Neuronal stem cell (in vitro differentiated cells): Measurements from ENCODE around the gene CELSR3.
A peak's percentile ranks its signal among the peaks of the same experiment; 100 is the strongest.

Experiments
- DNase-seq: peaks from one replicate; pipeline ENCODE4 v3.0.0-alpha.2; 2013; ENCODE audit warnings: low spot score
- H2AFZ ChIP-seq: one replicate; pipeline ENCODE4 v1.6.1; 2013; ENCODE audit warnings: mild to moderate bottlenecking, low read length, inconsistent platforms
- H2AK5ac ChIP-seq: 2 replicates; pipeline ENCODE4 v1.6.1; 2013; ENCODE audit warnings: low read depth, mild to moderate bottlenecking, inconsistent platforms, low read length, moderate library complexity, mixed read lengths
- H2BK120ac ChIP-seq: 2 replicates; pipeline ENCODE4 v1.6.1; 2013; ENCODE audit warnings: low read depth, mild to moderate bottlenecking, inconsistent platforms, low read length, moderate library complexity, mixed read lengths
- H2BK12ac ChIP-seq: one replicate; pipeline ENCODE4 v1.6.1; 2013; ENCODE audit warnings: low read length, inconsistent platforms
- H2BK15ac ChIP-seq: 2 replicates; pipeline ENCODE4 v1.6.1; 2013; ENCODE audit warnings: mild to moderate bottlenecking, low read length, inconsistent platforms, mixed read lengths
- H2BK5ac ChIP-seq: one replicate; pipeline ENCODE4 v1.6.1; 2013; ENCODE audit warnings: inconsistent platforms, mild to moderate bottlenecking, low read length, moderate library complexity
- H3K14ac ChIP-seq: one replicate; pipeline ENCODE4 v1.6.1; 2013; ENCODE audit warnings: low read length, inconsistent platforms
- H3K18ac ChIP-seq: 2 replicates; pipeline ENCODE4 v1.6.1; 2013; ENCODE audit warnings: low read length, inconsistent platforms
- H3K23ac ChIP-seq: 2 replicates; pipeline ENCODE4 v1.6.1; 2013; ENCODE audit warnings: low read depth, mild to moderate bottlenecking, mixed read lengths, low read length, inconsistent platforms; ENCODE audit not compliant: poor library complexity
- H3K27ac ChIP-seq: replicated peaks from 3 replicates; pipeline ENCODE4 v1.5.1; 2013; ENCODE audit warnings: low read length, inconsistent platforms
- H3K27me3 ChIP-seq, 3 experiments: 2 replicates each; pipeline ENCODE4 v1.6.1; 2013; ENCODE audit warnings: low read length in 3 of 3, mild to moderate bottlenecking in 2 of 3, inconsistent platforms in 1 of 3, low read depth in 1 of 3, mixed read lengths in 1 of 3, moderate library complexity in 1 of 3; ENCODE audit not compliant: control insufficient read depth in 3 of 3, insufficient read depth in 3 of 3
- H3K36me3 ChIP-seq, 2 donors: replicated peaks in 1 of 2; 2 replicates each; pipeline ENCODE4 v1.6.1; 2013; ENCODE audit warnings: low read length in 2 of 2; ENCODE audit not compliant: control insufficient read depth in 2 of 2, insufficient read depth in 2 of 2
- H3K4ac ChIP-seq: 2 replicates; pipeline ENCODE4 v1.6.1; 2013; ENCODE audit warnings: inconsistent platforms, mild to moderate bottlenecking, low read length, moderate library complexity
- H3K4me1 ChIP-seq, 2 donors: 1 replicate in 1 of 2; 2 replicates in 1 of 2; pipeline ENCODE4 v1.6.1; 2013; ENCODE audit warnings: low read length in 2 of 2, low read depth in 1 of 2; ENCODE audit not compliant: control insufficient read depth in 2 of 2, insufficient read depth in 1 of 2
- H3K4me2 ChIP-seq: one replicate; pipeline ENCODE4 v1.6.1; 2013; ENCODE audit warnings: mild to moderate bottlenecking, low read length, inconsistent platforms; ENCODE audit not compliant: insufficient read depth, poor library complexity, severe bottlenecking
- H3K4me3 ChIP-seq, 2 donors: 2 replicates each; pipeline ENCODE4 v1.5.1; 2013; ENCODE audit warnings: low read length in 2 of 2, mild to moderate bottlenecking in 2 of 2, inconsistent platforms in 1 of 2, moderate library complexity in 1 of 2
- H3K79me1 ChIP-seq: one replicate; pipeline ENCODE4 v1.6.1; 2013; ENCODE audit warnings: low read depth, mild to moderate bottlenecking, inconsistent platforms, low read length, moderate library complexity
- H3K9ac ChIP-seq: one replicate; pipeline ENCODE4 v1.6.1; 2013; ENCODE audit warnings: mild to moderate bottlenecking, low read depth, low read length, inconsistent platforms; ENCODE audit not compliant: poor library complexity
- H3K9me3 ChIP-seq, 2 donors: replicated peaks in 1 of 2; 2 replicates each; pipeline versions ENCODE3 to v1.6.1; 2013; ENCODE audit warnings: low read length in 2 of 2, mild to moderate bottlenecking in 2 of 2, inconsistent platforms in 1 of 2, low read depth in 1 of 2, mixed read lengths in 1 of 2, moderate library complexity in 1 of 2; ENCODE audit not compliant: control insufficient read depth in 2 of 2, insufficient read depth in 1 of 2
- H4K8ac ChIP-seq: one replicate; pipeline ENCODE4 v1.6.1; 2013; ENCODE audit warnings: low read depth, mild to moderate bottlenecking, inconsistent platforms, low read length, moderate library complexity
- H4K91ac ChIP-seq: one replicate; pipeline ENCODE4 v1.6.1; 2013; ENCODE audit warnings: low read length, low read depth, mild to moderate bottlenecking, inconsistent platforms; ENCODE audit not compliant: poor library complexity
- WGBS, 2 donors: extraction: QIAGEN DNeasy Blood & Tissue Kit; methylation state at CpG; one replicate each; pipeline ENCODE4 v1.1.7; 2013; ENCODE audit warnings: missing lambda C conversion rate in 2 of 2, mixed read lengths in 1 of 2; ENCODE audit not compliant: insufficient read length in 2 of 2, insufficient replicate concordance in 1 of 2; ENCODE audit errors: extremely low coverage in 2 of 2; 5-methylcytosine and 5-hydroxymethylcytosine counted together

The CELSR3 gene

DNA sequence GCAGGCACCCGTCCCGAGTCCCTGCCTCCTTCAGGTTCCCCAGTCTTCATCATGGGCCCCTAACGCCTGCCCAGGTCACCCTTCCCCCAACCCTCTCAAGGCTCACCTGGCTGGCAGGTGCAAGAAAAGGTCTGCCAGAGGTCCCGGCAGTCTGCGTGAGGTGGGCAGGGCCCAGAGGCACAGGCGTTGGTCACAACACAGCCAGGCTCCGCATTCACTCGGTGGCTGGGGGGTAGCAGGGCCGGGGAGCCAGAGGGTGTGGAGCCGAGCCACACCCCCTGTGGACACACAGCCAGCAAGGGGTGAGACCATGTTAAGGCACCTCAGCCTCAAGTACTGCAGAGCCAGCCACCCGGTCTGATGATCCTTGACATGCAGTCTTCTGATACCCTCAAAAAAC, 10.9 kb downstream of the CELSR3 start:
- Histone ChIP-seq H4K8ac (no peak overlapping the region), H2BK12ac (no peak overlapping the region), H3K4me3 (no peak overlapping the region), H3K4me2 (no peak overlapping the region), H2BK15ac (no peak overlapping the region), H2BK120ac (no peak overlapping the region), H3K27me3 (no peaks in the 10 kb centered on the region), H3K9ac (no peak overlapping the region), H3K79me1 (peaks cover 5% of the 10 kb centered on the region), H3K14ac (no peak overlapping the region), H3K27ac (no peak overlapping the region), H3K18ac (no peak overlapping the region), H3K36me3 (peaks cover 27 to 82% of the 10 kb centered on the region in 2 donors), H2BK5ac (no peak overlapping the region), H3K4me1 (peaks cover 0 to 8% of the 10 kb centered on the region in 2 donors), H2AK5ac (no peak overlapping the region), H2AFZ (no peak overlapping the region), H3K9me3 (no peaks in the 10 kb centered on the region), H3K4ac (no peak overlapping the region), H4K91ac (no peak overlapping the region), H3K23ac (no peak overlapping the region)
- DNase-seq, result no peak
- no CpG with 5 or more reads among the region's 11 CpGs for WGBS, 2 donors

DNA sequence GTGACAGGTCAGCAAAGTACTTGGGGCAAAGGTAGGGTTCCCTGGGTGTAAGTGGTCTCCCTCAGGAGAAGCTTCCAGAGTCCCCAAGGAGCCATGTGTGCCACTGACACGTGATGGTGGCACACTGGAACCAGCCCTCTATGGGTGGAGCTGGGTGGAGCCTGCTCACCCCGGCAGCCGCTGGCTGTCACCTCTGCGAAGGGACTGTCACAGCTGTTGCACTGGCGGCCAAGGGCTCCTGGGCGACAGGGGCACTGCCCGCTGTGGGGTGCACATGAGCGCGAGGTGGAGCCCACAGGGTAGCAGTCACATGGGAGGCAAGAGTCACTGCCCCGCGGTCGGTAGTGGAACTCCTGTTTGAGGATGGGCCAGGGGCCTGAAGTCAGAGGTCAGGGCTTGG, 12.0 kb downstream of the CELSR3 start:
- DNase-seq, result no peak
- Histone ChIP-seq H2BK120ac (no peak overlapping the region), H2AFZ (no peak overlapping the region), H2BK12ac (no peak overlapping the region), H3K4ac (no peak overlapping the region), H4K8ac (no peak overlapping the region), H3K4me2 (no peak overlapping the region), H3K23ac (peak overlapping the region; percentile 77), H4K91ac (no peak overlapping the region), H3K27ac (no peak overlapping the region), H3K4me3 (no peak overlapping the region), H3K27me3 (no peaks in the 10 kb centered on the region), H3K14ac (peak overlapping the region; percentile 32), H2BK5ac (peak overlapping the region; percentile 82), H2BK15ac (no peak overlapping the region), H3K9ac (no peak overlapping the region), H3K36me3 (peaks cover 35 to 89% of the 10 kb centered on the region in 2 donors), H3K79me1 (peaks cover 6% of the 10 kb centered on the region), H3K4me1 (peaks cover 0 to 4% of the 10 kb centered on the region in 2 donors), H2AK5ac (no peak overlapping the region), H3K9me3 (no peaks in the 10 kb centered on the region), H3K18ac (peak overlapping the region; percentile 16)
- no CpG with 5 or more reads among the region's 12 CpGs for WGBS, 2 donors

DNA sequence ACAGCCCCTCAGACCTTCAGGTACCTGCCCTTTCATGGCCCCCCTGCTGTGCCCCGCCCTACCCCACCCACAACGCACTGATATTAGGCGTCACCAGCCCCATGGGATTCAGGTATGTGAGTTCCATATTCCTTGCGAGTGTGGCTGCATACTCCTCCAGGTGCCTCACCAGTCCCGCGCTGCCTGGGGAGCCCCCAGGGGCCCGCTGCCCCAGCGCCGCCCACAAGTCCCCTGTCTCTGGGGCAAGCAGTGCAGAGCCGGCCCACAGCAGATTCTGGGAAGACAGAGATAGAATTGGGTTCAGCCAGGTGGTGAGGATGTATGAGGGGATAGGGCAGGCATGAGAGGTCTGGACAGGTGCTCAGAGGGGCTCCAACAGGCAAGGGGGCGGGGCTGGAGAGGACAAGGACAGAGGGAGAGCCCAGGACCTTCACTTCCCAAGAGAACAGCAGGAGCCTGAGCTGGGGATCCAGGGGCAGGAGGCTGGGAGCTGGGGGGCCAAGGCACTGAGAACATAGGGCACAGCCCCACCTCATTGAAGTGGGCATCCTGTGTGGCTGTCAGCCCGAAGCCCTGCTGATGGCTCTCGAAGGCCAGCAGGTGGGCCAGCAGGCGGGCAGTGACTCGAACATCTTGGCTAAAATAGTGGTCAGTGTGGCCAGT, 14.4 kb downstream of the CELSR3 start:
- Histone ChIP-seq H2AFZ (no peak overlapping the region), H2BK120ac (no peak overlapping the region), H3K14ac (no peak overlapping the region), H3K4me1 (no peaks in the 10 kb centered on the region), H2AK5ac (no peak overlapping the region), H3K9me3 (no peaks in the 10 kb centered on the region), H4K8ac (no peak overlapping the region), H3K79me1 (peaks cover 3% of the 10 kb centered on the region), H3K9ac (no peak overlapping the region), H3K27me3 (no peaks in the 10 kb centered on the region), H3K23ac (no peak overlapping the region), H3K4ac (no peak overlapping the region), H2BK15ac (no peak overlapping the region), H2BK5ac (no peak overlapping the region), H3K36me3 (peaks cover 43 to 90% of the 10 kb centered on the region in 2 donors), H3K18ac (no peak overlapping the region), H4K91ac (no peak overlapping the region), H3K4me3 (no peak overlapping the region), H2BK12ac (no peak overlapping the region), H3K4me2 (no peak overlapping the region), H3K27ac (no peak overlapping the region)
- WGBS, 2 donors, result no CpG with 5 or more reads among the region's 15 CpGs
- DNase-seq, result no peak

DNA sequence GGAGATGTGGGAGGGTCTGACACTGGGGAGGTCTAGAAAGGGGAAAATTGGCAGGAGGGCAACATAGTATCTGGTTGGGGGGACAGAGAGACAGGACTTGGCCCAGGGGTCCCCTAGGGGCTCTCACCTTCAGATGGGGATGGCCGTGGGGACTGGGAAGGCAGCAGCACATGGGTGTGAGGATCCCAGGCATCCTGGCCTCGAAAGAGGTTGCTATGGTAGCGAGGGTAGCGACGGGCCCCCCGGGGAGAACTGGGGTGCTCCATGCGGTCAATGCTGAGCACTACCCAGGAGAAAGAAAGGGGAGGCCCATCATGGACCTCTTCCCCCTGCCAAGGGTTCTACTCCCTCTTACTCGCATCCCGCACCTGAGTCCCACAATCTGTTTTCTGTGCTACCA, 15.0 kb downstream of the CELSR3 start:
- H3K4me3 ChIP-seq, result no peak overlapping the region
- no peak overlapping the region for H3K14ac ChIP-seq
- H3K9ac ChIP-seq, result no peak overlapping the region
- H3K36me3 ChIP-seq, result peaks cover 40 to 90% of the 10 kb centered on the region in 2 donors
- no CpG with 5 or more reads among the region's 9 CpGs for WGBS, 2 donors
- no peak overlapping the region for H3K27ac ChIP-seq
- no peaks in the 10 kb centered on the region for H3K4me1 ChIP-seq
- peaks cover 0 to 2% of the 10 kb centered on the region in 2 donors for H3K9me3 ChIP-seq
- H2AK5ac ChIP-seq, result no peak overlapping the region
- H3K79me1 ChIP-seq, result peaks cover 3% of the 10 kb centered on the region
- H4K91ac ChIP-seq, result no peak overlapping the region
- H2BK5ac ChIP-seq, result no peak overlapping the region
- no peak overlapping the region for H3K18ac ChIP-seq
- no peak overlapping the region for H2BK12ac ChIP-seq
- no peak overlapping the region for H3K4me2 ChIP-seq
- no peak for DNase-seq
- no peaks in the 10 kb centered on the region for H3K27me3 ChIP-seq
- H3K4ac ChIP-seq, result no peak overlapping the region
- peak overlapping the region; percentile 20 for H3K23ac ChIP-seq
- H2BK120ac ChIP-seq, result no peak overlapping the region
- H4K8ac ChIP-seq, result no peak overlapping the region
- H2BK15ac ChIP-seq, result no peak overlapping the region
- no peak overlapping the region for H2AFZ ChIP-seq
